ENCODE measurements around the gene TAF8.

The TAF8 gene

DNA sequence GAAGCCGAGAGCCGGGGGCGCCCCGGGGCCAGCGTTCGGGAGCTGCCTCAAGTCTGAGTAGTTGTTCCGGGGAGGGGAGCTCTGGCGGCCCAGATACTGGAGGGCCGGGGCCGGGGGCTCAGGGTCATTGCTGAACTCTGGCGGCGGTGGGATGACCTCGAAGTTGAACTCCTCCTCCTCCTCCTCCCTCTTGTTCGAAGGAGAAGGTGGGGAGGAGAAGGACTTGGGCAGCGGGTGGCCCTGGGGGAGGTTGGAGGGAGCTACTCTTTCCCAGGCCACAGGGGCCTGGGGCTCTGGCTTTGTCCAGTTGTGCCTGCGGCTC, 54.4 kb downstream of the TAF8 start:
- Histone ChIP-seq H3K9me3 (ENCODE audit: insufficient read depth, low read depth, low read length) (no peaks in the 10 kb centered on the region), H3K36me3 (ENCODE audit: insufficient read depth, low read length) (peaks cover 39% of the 10 kb centered on the region), H3K4me1 (ENCODE audit: insufficient read depth, low read length) (peaks cover 3% of the 10 kb centered on the region), H3K4me3 (ENCODE audit: low read length) (peak overlapping the region; percentile 60), H3K9ac (ENCODE audit: low read depth, low read length) (peak overlapping the region; percentile 79; the same call in 1 of the 2 replicates), H3K27ac (ENCODE audit: low read depth, low read length) (peak overlapping the region; percentile 73; the same call in 1 of the 2 replicates), H3K27me3 (ENCODE audit: insufficient read depth, low read length) (no peaks in the 10 kb centered on the region)
- 16% methylated on average over 11 of the region's 16 CpGs for WGBS

- Histone ChIP-seq H3K9me3 (ENCODE audit: insufficient read depth, low read depth, low read length) (no peaks in the 10 kb centered on the region), H3K27ac (ENCODE audit: low read depth, low read length) (no peak overlapping the region; the same call in 1 of the 2 replicates), H3K9ac (ENCODE audit: low read depth, low read length) (no peak overlapping the region), H3K36me3 (ENCODE audit: insufficient read depth, low read length) (peaks cover 43% of the 10 kb centered on the region), H3K4me1 (ENCODE audit: insufficient read depth, low read length) (peaks cover 3% of the 10 kb centered on the region), H3K4me3 (ENCODE audit: low read length) (peak overlapping the region; percentile 60; the same call in 1 of the 2 replicates), H3K27me3 (ENCODE audit: insufficient read depth, low read length) (no peaks in the 10 kb centered on the region)
- 91% methylated on average over 17 of the region's 17 CpGs for WGBS
Measured at GRCh38 chr6:42105156-42105648, 54.9 kb downstream of the TAF8 start.

DNA sequence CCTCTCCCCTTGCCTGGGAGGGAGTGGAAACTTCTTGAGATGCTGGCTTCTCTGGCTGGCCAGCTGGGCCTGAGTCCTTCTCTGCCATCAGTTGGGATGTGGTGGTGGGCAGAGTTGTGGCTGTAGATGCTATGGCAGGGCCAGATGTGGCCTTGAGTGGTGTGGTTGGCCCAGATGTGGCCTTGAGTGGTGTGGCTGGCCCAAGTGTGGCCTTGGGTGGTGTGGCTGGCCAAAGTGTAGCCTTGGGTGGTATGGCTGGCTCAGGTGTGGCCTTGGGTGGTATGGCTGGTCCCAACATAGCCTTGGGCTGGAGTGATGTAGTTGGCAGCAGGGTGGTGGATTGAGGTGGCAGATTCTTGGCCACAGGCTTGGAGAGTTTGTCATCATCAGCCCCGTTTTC, 55.4 kb downstream of the TAF8 start:
- Histone ChIP-seq H3K27ac (ENCODE audit: low read depth, low read length) (no peak overlapping the region), H3K4me3 (ENCODE audit: low read length) (no peak overlapping the region), H3K27me3 (ENCODE audit: insufficient read depth, low read length) (no peaks in the 10 kb centered on the region), H3K9me3 (ENCODE audit: insufficient read depth, low read depth, low read length) (no peaks in the 10 kb centered on the region), H3K4me1 (ENCODE audit: insufficient read depth, low read length) (peaks cover 3% of the 10 kb centered on the region; the same call in 1 of the 2 replicates), H3K9ac (ENCODE audit: low read depth, low read length) (no peak overlapping the region), H3K36me3 (ENCODE audit: insufficient read depth, low read length) (peaks cover 48% of the 10 kb centered on the region)
- WGBS = 100% methylated on average over 1 of the region's 1 CpG

DNA sequence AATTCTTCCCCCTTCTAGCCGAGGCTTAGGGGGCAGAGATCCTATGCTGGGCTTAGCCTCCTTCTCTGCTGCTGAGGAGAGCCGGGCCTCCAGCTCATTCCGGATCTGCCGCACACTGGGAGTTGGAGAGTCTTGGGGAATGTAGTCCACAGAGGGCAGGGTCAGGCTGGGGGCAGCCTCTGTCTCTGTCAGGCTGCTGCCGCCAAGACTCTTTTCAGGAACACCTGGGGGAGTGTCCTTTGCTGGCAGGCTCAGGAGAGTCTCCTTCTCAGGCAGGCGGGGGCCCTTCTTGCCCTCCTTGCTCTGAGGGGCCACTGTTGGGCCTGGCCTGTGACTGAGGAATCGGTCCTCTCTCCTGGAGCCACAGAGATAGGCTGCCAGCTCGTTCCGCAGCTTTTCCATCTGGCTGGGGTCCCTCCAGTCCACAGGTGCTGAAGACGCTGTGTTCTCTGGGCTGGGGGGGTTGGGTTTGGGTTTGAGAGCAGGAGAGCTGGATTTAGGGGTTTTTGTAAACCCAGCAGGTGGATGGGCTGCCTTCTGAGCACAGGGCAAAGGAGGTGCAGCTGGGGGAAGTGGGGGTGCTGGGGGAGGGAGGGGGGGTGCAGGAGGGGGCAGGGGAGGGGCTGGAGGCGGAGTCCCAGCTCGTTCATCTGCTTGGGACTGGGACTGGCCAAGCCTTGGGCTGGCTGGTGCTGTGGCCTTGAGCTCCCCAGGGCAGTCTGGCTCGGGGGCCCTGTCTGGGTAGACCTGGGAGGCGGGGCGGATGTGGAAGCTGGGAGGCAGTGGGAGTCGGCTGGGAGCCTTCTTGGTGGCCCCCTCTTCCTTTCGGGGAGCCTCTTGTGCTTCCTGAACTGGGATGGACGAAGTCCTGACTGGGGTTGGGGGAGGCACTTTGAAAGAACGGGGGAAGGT, 56.0 kb downstream of the TAF8 start:
- Histone ChIP-seq H3K27me3 (ENCODE audit: insufficient read depth, low read length) (no peaks in the 10 kb centered on the region), H3K4me3 (ENCODE audit: low read length) (no peak overlapping the region), H3K27ac (ENCODE audit: low read depth, low read length) (no peak overlapping the region; the same call in 1 of the 2 replicates), H3K9ac (ENCODE audit: low read depth, low read length) (no peak overlapping the region), H3K4me1 (ENCODE audit: insufficient read depth, low read length) (peaks cover 3% of the 10 kb centered on the region; the same call in 1 of the 2 replicates), H3K36me3 (ENCODE audit: insufficient read depth, low read length) (peaks cover 49% of the 10 kb centered on the region), H3K9me3 (ENCODE audit: insufficient read depth, low read depth, low read length) (no peaks in the 10 kb centered on the region)
- WGBS = 84% methylated on average over 19 of the region's 19 CpGs

- Histone ChIP-seq H3K9me3 (ENCODE audit: insufficient read depth, low read depth, low read length) (no peaks in the 10 kb centered on the region), H3K4me1 (ENCODE audit: insufficient read depth, low read length) (peaks cover 3% of the 10 kb centered on the region; the same call in 1 of the 2 replicates), H3K27me3 (ENCODE audit: insufficient read depth, low read length) (no peaks in the 10 kb centered on the region), H3K27ac (ENCODE audit: low read depth, low read length) (no peak overlapping the region), H3K9ac (ENCODE audit: low read depth, low read length) (no peak overlapping the region), H3K4me3 (ENCODE audit: low read length) (no peak overlapping the region), H3K36me3 (ENCODE audit: insufficient read depth, low read length) (peaks cover 46% of the 10 kb centered on the region)
- WGBS = 97% methylated on average over 2 of the region's 2 CpGs
Measured at GRCh38 chr6:42108071-42108470, 57.7 kb downstream of the TAF8 start.

- peaks cover 41% of the 10 kb centered on the region for H3K36me3 ChIP-seq (ENCODE audit: insufficient read depth, low read length)
- no peaks in the 10 kb centered on the region for H3K9me3 ChIP-seq (ENCODE audit: insufficient read depth, low read depth, low read length)
- 97% methylated on average over 3 of the region's 3 CpGs for WGBS
Measured at GRCh38 chr6:42110683-42111082, 60.4 kb downstream of the TAF8 start.

GRCh38 chr6:42112351-42112750, 62.0 kb downstream of the TAF8 start:
- Histone ChIP-seq H3K4me3 (ENCODE audit: low read length) (no peak overlapping the region), H3K4me1 (ENCODE audit: insufficient read depth, low read length) (no peaks in the 10 kb centered on the region), H3K9me3 (ENCODE audit: insufficient read depth, low read depth, low read length) (no peaks in the 10 kb centered on the region), H3K27ac (ENCODE audit: low read depth, low read length) (no peak overlapping the region), H3K27me3 (ENCODE audit: insufficient read depth, low read length) (no peaks in the 10 kb centered on the region), H3K36me3 (ENCODE audit: insufficient read depth, low read length) (peaks cover 39% of the 10 kb centered on the region), H3K9ac (ENCODE audit: low read depth, low read length) (no peak overlapping the region)
- WGBS = 96% methylated on average over 1 of the region's 1 CpG

More at GRCh38 chr6:42110683-42111082, 60.4 kb downstream of the TAF8 start:
- H3K27me3 ChIP-seq (ENCODE audit: insufficient read depth, low read length) = no peaks in the 10 kb centered on the region
- no peak overlapping the region for H3K9ac ChIP-seq (ENCODE audit: low read depth, low read length)
- H3K27ac ChIP-seq (ENCODE audit: low read depth, low read length) = no peak overlapping the region
- no peaks in the 10 kb centered on the region for H3K4me1 ChIP-seq (ENCODE audit: insufficient read depth, low read length)
- H3K4me3 ChIP-seq (ENCODE audit: low read length) = no peak overlapping the region

DNA sequence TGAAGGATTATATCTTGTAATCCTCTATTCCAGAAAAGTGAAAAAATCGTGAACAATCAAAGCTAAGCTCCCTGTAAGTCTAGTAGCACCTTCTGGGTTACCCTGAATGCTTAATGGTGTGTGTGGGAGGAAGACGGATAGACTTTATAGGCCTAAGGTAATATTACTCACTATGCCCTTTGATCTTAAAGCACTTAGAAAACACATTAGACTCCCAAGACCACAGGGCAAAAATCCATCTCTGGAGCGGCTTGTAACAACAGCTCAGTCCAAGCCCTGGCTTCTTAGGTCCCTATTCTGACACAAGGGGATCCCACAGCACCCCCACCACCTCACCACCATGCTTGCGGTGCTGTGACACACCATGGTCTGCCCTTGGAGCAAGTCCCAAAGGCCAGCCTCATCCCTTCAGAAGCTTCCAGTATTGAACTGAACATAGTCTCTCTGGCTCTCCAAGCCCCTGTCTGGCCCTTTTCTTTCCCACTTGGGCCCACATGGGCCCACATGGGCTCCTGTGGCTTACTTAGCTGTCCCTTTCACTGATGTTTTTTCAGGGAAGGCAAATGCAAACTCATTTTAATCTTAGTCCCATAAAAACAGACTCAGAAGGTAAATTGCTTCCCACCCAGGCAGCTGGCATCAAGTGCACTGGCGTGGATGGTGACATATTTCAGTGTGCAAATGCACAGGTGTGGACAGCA, 63.8 kb downstream of the TAF8 start:
- Histone ChIP-seq H3K36me3 (ENCODE audit: insufficient read depth, low read length) (peaks cover 24% of the 10 kb centered on the region), H3K4me1 (ENCODE audit: insufficient read depth, low read length) (no peaks in the 10 kb centered on the region), H3K27ac (ENCODE audit: low read depth, low read length) (no peak overlapping the region), H3K9ac (ENCODE audit: low read depth, low read length) (no peak overlapping the region), H3K27me3 (ENCODE audit: insufficient read depth, low read length) (no peaks in the 10 kb centered on the region), H3K9me3 (ENCODE audit: insufficient read depth, low read depth, low read length) (no peaks in the 10 kb centered on the region), H3K4me3 (ENCODE audit: low read length) (no peak overlapping the region)
- 92% methylated on average over 5 of the region's 5 CpGs for WGBS

GRCh38 chr6:42117843-42118161, 67.5 kb downstream of the TAF8 start:
- Histone ChIP-seq H3K4me3 (ENCODE audit: low read length) (no peak overlapping the region), H3K9me3 (ENCODE audit: insufficient read depth, low read depth, low read length) (no peaks in the 10 kb centered on the region), H3K27ac (ENCODE audit: low read depth, low read length) (no peak overlapping the region), H3K36me3 (ENCODE audit: insufficient read depth, low read length) (peaks cover 13% of the 10 kb centered on the region; the same call in 1 of the 2 replicates), H3K4me1 (ENCODE audit: insufficient read depth, low read length) (no peaks in the 10 kb centered on the region), H3K27me3 (ENCODE audit: insufficient read depth, low read length) (no peaks in the 10 kb centered on the region), H3K9ac (ENCODE audit: low read depth, low read length) (no peak overlapping the region)
- WGBS = 91% methylated on average over 3 of the region's 3 CpGs

DNA sequence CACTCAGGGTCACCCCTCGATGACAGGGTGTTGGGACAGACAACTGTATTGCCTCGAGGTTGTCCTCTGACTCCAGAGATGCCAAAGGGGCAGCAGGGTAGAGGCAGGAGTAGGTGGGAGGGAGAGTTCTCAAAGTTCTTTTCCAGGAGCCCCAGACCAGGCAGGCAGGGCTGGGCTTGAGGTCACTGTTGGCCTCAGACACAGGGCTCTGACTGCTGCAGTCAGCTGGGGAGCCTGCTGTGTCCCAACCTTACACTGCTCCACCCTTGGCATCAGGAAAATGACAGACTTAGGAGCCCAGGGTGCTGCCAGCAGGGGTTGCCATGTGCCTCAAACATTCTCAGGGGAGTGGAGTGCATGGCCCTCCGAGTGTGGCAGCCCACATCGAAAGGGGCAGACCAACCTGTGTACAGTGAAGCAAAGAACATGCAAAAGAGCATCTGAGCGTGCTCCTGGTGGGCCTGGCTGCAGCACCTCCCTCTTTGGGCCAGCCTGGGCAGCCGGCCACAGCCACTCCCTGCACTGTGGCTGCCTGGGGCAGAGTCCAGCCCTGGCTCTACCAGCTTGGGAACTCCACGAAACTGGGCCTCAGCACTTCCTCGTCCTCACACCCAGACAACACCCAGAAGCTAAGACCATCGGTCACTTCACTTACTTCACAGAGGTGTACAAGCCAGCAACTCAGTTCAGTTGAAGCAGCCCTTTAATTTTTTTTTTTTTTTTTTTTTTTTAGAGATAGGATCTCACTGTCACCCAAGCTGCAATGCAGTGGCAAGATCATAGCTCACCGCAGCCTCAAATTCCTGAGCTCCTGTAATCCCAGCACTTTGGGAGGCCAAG, 68.1 kb downstream of the TAF8 start:
- H3K9ac ChIP-seq (ENCODE audit: low read depth, low read length) = no peak overlapping the region
- no peaks in the 10 kb centered on the region for H3K27me3 ChIP-seq (ENCODE audit: insufficient read depth, low read length)
- H3K36me3 ChIP-seq (ENCODE audit: insufficient read depth, low read length) = peaks cover 13% of the 10 kb centered on the region; the same call in 1 of the 2 replicates
- H3K4me1 ChIP-seq (ENCODE audit: insufficient read depth, low read length) = no peaks in the 10 kb centered on the region
- no peak overlapping the region for H3K4me3 ChIP-seq (ENCODE audit: low read length)
- H3K9me3 ChIP-seq (ENCODE audit: insufficient read depth, low read depth, low read length) = no peaks in the 10 kb centered on the region
- WGBS = 88% methylated on average over 10 of the region's 10 CpGs
- H3K27ac ChIP-seq (ENCODE audit: low read depth, low read length) = no peak overlapping the region
